ENCODE measurements around the gene HSPB9. TPM values are rescaled to one million over a fixed set of nuclear protein-coding genes. Genes with fewer than 3 reads are reported as not detected.
A peak's percentile ranks its signal among the peaks of the same experiment; 100 is the strongest.
"Not testable (repeated sequence)": the region's sequence is repeated elsewhere in the genome, so short reads cannot be mapped to it uniquely, and the experiment has no call there.

The HSPB9 gene
- total and polyA plus RNA-seq, 2 experiments from 2014 or later, result 0.34 TPM; not detected in 1

GRCh38 chr17:42135664-42136653 lies 13.4 kb downstream of the HSPB9 start:
- in situ Hi-C loops (cut with MboI), result no loop called here
- Histone ChIP-seq H3K27me3 (replicated peaks; ENCODE audit: insufficient read depth) (no peaks in the 10 kb centered on the region), H3K27ac (peak overlapping the region; percentile 33; the same call in 1 of the 2 replicates), H4K20me1 (ENCODE audit: insufficient read depth) (peaks cover 14% of the 10 kb centered on the region; the same call in 1 of the 2 replicates), H3K36me3 (ENCODE audit: low read depth) (0 out of 2 replicates have a peak, but pooled peaks cover 3% of the 10 kb centered on the region), H3K9me3 (ENCODE audit: low read depth) (no peaks in the 10 kb centered on the region), H3K9ac (no peak overlapping the region), H3K4me2 (ENCODE audit: unreplicated experiment) (peak overlapping the region; percentile 12), H3K79me2 (ENCODE audit: insufficient read depth) (peaks cover 98% of the 10 kb centered on the region), H3K4me1 (ENCODE audit: insufficient read depth) (peaks cover 44% of the 10 kb centered on the region), H3K9me2 (ENCODE audit: insufficient read depth) (no peaks in the 10 kb centered on the region), H2AFZ (no peak overlapping the region), H3F3A (ENCODE audit: insufficient read depth) (peaks cover 46% of the 10 kb centered on the region), H3K4me3 (no peak overlapping the region)
- peak; percentile 69 for DNase-seq
- TF ChIP-seq EZH2 (IDR thresholded peaks at IDR 0.05; ENCODE audit: insufficient read depth, poor library complexity, severe bottlenecking), result no peak
- no peak for TF ChIP-seq EZH2phosphoT487 (IDR thresholded peaks at IDR 0.05; ENCODE audit: insufficient read depth, low read depth)
- 78 to 80% methylated on average over 15 of the region's 15 CpGs for WGBS, 2 experiments (ENCODE audit: low coverage in 1 of 2, low lambda C conversion rate in 2 of 2, missing lambda C conversion rate in 2 of 2)

GRCh38 chr17:42136654-42137051 lies 14.0 kb downstream of the HSPB9 start:
- H3K27me3 ChIP-seq (replicated peaks; ENCODE audit: insufficient read depth), result no peaks in the 10 kb centered on the region
- peaks cover 9% of the 10 kb centered on the region; the same call in 1 of the 2 replicates for H4K20me1 ChIP-seq (ENCODE audit: insufficient read depth)
- H3K36me3 ChIP-seq (ENCODE audit: low read depth), result 0 out of 2 replicates have a peak, but pooled peaks cover 3% of the 10 kb centered on the region
- TF ChIP-seq EZH2phosphoT487 (IDR thresholded peaks at IDR 0.05; ENCODE audit: insufficient read depth, low read depth) (no peak), EZH2 (IDR thresholded peaks at IDR 0.05; ENCODE audit: insufficient read depth, poor library complexity, severe bottlenecking) (no peak)
- H3K4me3 ChIP-seq, result no peak overlapping the region
- no peaks in the 10 kb centered on the region for H3K9me2 ChIP-seq (ENCODE audit: insufficient read depth)
- no peak overlapping the region for H3K9ac ChIP-seq
- H3K4me2 ChIP-seq (ENCODE audit: unreplicated experiment), result no peak overlapping the region
- no peak overlapping the region for H2AFZ ChIP-seq
- H3K4me1 ChIP-seq (ENCODE audit: insufficient read depth), result peaks cover 46% of the 10 kb centered on the region
- no peak for DNase-seq
- peaks cover 46% of the 10 kb centered on the region for H3F3A ChIP-seq (ENCODE audit: insufficient read depth)
- no peaks in the 10 kb centered on the region for H3K9me3 ChIP-seq (ENCODE audit: low read depth)
- 89 to 93% methylated on average over 3 of the region's 3 CpGs for WGBS, 2 experiments (ENCODE audit: low coverage in 1 of 2, low lambda C conversion rate in 2 of 2, missing lambda C conversion rate in 2 of 2)
- in situ Hi-C loops (cut with MboI), result no loop called here
- no peak overlapping the region for H3K27ac ChIP-seq
- peaks cover 98% of the 10 kb centered on the region for H3K79me2 ChIP-seq (ENCODE audit: insufficient read depth)

GRCh38 chr17:42138749-42139492 lies 16.3 kb downstream of the HSPB9 start:
- peaks cover 87% of the 10 kb centered on the region for H3K79me2 ChIP-seq (ENCODE audit: insufficient read depth)
- no peak overlapping the region for H3K4me3 ChIP-seq
- H3K9ac ChIP-seq, result no peak overlapping the region
- H3K36me3 ChIP-seq (ENCODE audit: low read depth), result 0 out of 2 replicates have a peak, but pooled peaks cover 3% of the 10 kb centered on the region
- no peak overlapping the region for H2AFZ ChIP-seq
- H3K9me2 ChIP-seq (ENCODE audit: insufficient read depth), result no peaks in the 10 kb centered on the region
- in situ Hi-C loops (cut with MboI), result no loop called here
- TF ChIP-seq EZH2 (IDR thresholded peaks at IDR 0.05; ENCODE audit: insufficient read depth, poor library complexity, severe bottlenecking) (no peak), EZH2phosphoT487 (IDR thresholded peaks at IDR 0.05; ENCODE audit: insufficient read depth, low read depth) (no peak)
- no peak overlapping the region for H3K4me2 ChIP-seq (ENCODE audit: unreplicated experiment)
- H3K9me3 ChIP-seq (ENCODE audit: low read depth), result no peaks in the 10 kb centered on the region
- WGBS, 2 experiments (ENCODE audit: low coverage in 1 of 2, low lambda C conversion rate in 2 of 2, missing lambda C conversion rate in 2 of 2), result 69 to 70% methylated on average over 7 of the region's 7 CpGs
- DNase-seq, result no peak
- peaks cover 44% of the 10 kb centered on the region for H3K4me1 ChIP-seq (ENCODE audit: insufficient read depth)
- no peak overlapping the region for H3K27ac ChIP-seq
- no peaks in the 10 kb centered on the region for H3K27me3 ChIP-seq (replicated peaks; ENCODE audit: insufficient read depth)
- peaks cover 13% of the 10 kb centered on the region; the same call in 1 of the 2 replicates for H4K20me1 ChIP-seq (ENCODE audit: insufficient read depth)
- peaks cover 48% of the 10 kb centered on the region for H3F3A ChIP-seq (ENCODE audit: insufficient read depth)

- H3K4me1 ChIP-seq (ENCODE audit: insufficient read depth), result peaks cover 35% of the 10 kb centered on the region
- H3K27me3 ChIP-seq (replicated peaks; ENCODE audit: insufficient read depth); DNase-seq; H3K27ac ChIP-seq; H3K9me2 ChIP-seq (ENCODE audit: insufficient read depth); H3K9me3 ChIP-seq (ENCODE audit: low read depth); H2AFZ ChIP-seq; H3K36me3 ChIP-seq (ENCODE audit: low read depth); in situ Hi-C loops (cut with MboI); H3K9ac ChIP-seq; H3K4me3 ChIP-seq; H3K4me2 ChIP-seq (ENCODE audit: unreplicated experiment): not testable (repeated sequence)
- peaks cover 86% of the 10 kb centered on the region for H3K79me2 ChIP-seq (ENCODE audit: insufficient read depth)
- peaks cover 13% of the 10 kb centered on the region; the same call in 1 of the 2 replicates for H4K20me1 ChIP-seq (ENCODE audit: insufficient read depth)
- H3F3A ChIP-seq (ENCODE audit: insufficient read depth), result peaks cover 38% of the 10 kb centered on the region
- 99 to 100% methylated on average over 7 of the region's 7 CpGs for WGBS, 2 experiments (ENCODE audit: low coverage in 1 of 2, low lambda C conversion rate in 2 of 2, missing lambda C conversion rate in 2 of 2)
Measured at GRCh38 chr17:42140690-42141089, 18.1 kb downstream of the HSPB9 start.
